AML-193 (cell line): ENCODE measurements around the gene TMEM98.
A peak's percentile ranks its signal among the peaks of the same experiment; 100 is the strongest.
"Not testable (repeated sequence)": the region's sequence is repeated elsewhere in the genome, so short reads cannot be mapped to it uniquely, and the experiment has no call there.

Source experiments
- DNase-seq, 2 experiments: peaks; one replicate each; lab custom pipeline; 2025; lab: John Stamatoyannopoulos, UW

Gene TMEM98

GRCh38 chr17:32915245-32915644 lies 12.7 kb upstream of the TMEM98 start:
- DNase-seq = no peak

GRCh38 chr17:32916134-32916533 lies 11.8 kb upstream of the TMEM98 start:
- DNase-seq = no peak

DNA sequence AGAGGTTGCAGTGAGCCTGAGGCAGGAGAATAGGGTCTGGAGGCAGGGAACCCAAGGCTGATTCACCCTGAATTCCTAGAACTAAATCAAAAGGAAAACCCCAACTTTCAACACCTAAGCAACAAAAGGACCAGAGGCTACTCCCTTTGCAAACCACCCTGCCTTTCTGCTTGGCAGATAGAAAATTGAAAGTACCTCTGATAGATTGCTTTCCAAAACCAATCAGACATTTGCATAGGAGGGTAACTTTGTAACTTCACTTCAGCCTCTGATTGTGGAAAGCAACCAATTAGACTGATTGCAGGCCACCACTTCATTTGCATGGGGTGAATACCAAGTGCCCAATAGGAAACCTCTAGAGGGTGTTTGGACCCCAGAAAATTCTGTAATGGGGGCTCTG lies 10.9 kb upstream of the TMEM98 start:
- DNase-seq = no peak

GRCh38 chr17:32917842-32918241 lies 10.1 kb upstream of the TMEM98 start:
- no peak for DNase-seq

- DNase-seq = not testable (repeated sequence)
Observed at GRCh38 chr17:32919876-32920275, 8.1 kb upstream of the TMEM98 start.

GRCh38 chr17:32920293-32920692 lies 7.7 kb upstream of the TMEM98 start:
- DNase-seq = no peak

GRCh38 chr17:32921017-32921416 lies 6.9 kb upstream of the TMEM98 start:
- DNase-seq = no peak

GRCh38 chr17:32923905-32924304 lies 4.0 kb upstream of the TMEM98 start:
- DNase-seq = not testable (repeated sequence)

- DNase-seq = no peak
Observed at GRCh38 chr17:32926183-32926582, 1.8 kb upstream of the TMEM98 start.

DNA sequence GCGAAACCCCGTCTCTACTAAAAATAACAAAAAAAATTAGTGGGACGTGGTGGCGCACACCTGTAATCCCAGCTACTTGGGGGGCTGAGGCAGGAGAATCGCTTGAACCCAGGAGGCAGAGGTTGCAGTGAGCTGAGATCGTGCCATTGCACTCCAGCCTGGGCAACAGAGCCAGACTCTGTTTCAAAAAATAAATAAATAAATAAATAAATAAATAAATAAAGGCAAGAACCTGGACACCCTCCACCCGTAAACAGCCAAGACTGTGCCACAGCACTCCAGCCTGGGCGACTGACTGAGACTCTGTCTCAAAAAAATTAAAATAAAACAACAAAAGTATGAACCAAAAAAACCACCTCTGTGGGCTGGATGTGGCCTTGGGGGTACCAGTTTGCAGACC lies 1.2 kb upstream of the TMEM98 start:
- not testable (repeated sequence) for DNase-seq

- no peak for DNase-seq
Observed at GRCh38 chr17:32927201-32927723, 691 bp upstream of the TMEM98 start.

DNA sequence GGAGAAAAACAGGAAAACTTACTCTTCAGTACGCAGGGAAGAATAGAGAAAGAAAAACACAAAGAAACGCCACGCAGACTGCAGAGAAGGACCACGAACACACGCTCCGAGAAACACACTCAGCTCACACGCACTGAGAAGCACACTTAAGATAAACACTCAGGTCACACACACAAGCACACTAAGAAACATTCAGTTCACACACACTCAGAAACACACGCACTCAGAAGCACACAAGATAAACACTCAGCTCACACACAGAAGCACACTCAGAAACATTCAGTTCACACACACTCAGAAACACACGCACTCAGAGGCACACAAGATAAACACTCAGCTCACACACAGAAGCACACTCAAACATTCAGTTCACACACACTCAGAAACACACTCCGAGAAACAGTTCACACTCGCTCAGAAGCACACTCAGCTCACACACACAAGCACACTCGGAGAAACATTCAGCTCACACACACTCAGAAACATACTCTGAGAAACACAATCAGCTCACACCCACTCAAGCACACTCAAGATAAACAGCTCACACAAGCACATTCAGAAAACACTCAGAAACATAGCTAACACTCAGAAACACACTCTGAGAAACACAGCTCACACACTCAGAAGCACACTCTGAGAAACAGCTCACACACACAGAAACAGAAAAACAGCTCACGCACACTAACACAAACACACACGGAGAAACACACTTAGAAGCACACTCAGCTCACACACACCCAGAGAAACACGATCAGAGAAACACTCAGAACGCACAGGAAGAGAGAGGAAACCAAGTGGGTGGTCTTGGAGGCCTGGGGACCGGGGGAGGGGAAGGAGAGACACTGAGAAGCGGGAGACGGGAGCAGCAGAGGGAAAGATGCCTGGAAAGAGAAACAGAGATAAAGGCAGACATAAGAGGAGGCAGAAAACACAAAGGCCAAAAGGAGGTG lies 908 bp downstream of the TMEM98 start:
- no peak for DNase-seq

GRCh38 chr17:32929588-32929987 lies 1.6 kb downstream of the TMEM98 start:
- no peak for DNase-seq

- no peak for DNase-seq
Observed at GRCh38 chr17:32930512-32930911, 2.6 kb downstream of the TMEM98 start.

- DNase-seq = no peak
Observed at GRCh38 chr17:32931686-32932085, 3.7 kb downstream of the TMEM98 start.

- no peak for DNase-seq
Observed at GRCh38 chr17:32933881-32934280, 5.9 kb downstream of the TMEM98 start.

DNA sequence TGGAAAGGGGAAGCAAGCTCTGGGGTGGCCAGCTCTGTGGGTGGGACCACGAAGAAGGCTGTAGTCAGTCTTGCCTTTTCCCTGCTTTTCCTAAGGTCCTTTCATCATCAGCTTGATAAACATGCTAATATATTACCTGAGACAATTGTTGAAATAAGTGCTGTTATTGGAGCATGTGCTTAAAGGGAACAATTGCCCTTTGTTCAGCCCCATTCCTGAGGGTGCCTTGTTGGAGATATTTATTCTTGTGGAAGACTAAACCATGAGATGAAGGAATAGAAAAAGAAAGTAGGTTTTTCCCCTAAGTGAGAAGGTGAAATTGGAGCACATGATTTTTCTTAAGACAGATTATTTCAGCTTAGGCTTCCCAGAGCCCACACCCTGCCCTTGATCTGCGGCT lies 7.8 kb downstream of the TMEM98 start:
- no peak for DNase-seq

DNA sequence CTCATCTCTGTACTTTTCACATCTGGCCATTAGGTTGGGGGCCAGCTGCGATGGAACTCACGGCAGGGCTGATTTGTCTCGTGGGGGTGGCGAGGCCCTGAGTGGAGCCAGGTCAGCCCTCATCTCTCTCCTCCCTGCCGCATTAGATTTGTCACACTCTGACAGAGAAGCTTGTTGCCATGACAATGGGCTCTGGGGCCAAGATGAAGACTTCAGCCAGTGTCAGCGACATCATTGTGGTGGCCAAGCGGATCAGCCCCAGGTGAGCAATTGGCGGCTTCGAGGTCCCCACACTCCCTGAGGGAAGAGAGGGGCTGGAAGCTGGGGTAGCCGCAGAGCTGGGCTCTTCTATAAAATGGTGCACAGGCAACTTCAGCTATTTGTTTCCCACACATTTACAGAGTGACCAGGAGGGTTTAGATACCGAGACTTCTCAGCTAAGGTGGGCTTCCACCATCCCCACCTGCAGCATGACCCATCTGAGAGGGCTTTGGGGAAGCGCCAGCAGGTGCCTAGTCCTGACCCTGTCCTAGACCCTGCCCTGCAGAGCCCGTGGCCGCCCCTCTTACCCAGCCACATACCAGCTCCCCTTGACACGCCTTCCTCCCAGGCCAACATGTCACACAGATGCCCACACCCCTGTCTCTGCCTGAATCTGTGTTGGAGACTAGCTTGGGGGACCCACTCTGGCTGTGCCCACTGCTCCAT lies 8.4 kb downstream of the TMEM98 start:
- DNase-seq = no peak

GRCh38 chr17:32936894-32937500 lies 9.0 kb downstream of the TMEM98 start:
- peak; percentile 53 to 61 for DNase-seq

GRCh38 chr17:32940706-32941390 lies 12.9 kb downstream of the TMEM98 start:
- DNase-seq = no peak

DNA sequence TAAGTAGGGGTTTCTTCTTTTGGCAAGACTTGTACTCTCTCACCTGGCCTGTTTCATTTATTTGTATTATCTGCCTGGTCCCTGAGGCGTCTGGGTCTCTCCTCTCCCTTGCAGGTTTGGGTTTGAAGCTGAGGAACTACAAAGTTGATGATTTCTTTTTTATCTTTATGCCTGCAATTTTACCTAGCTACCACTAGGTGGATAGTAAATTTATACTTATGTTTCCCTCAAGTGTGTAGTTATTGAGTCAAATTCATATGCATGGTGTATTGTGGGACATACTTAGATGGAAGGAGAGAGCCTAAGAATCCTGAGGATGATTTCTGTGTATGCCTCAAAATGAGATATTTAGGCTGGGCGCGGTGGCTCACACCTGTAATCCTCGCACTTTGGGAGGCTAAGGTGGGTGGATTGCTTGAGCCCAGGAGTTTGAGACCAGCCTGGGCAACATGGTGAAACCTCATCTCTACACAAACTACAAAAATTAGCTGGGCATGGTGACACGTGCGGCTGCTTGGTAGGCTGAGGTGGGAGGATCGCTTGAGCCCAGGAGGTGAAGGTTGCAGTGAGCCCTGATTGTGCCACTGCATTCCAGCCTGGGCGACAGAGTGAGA lies 13.6 kb downstream of the TMEM98 start:
- peak; percentile 4 to 10 for DNase-seq
